Testis (tissue), 2 donors: ENCODE measurements around the gene OSCP1.

Experiments
- POLR2A ChIP-seq: fragments of 450-650 bp; IDR thresholded peaks from one replicate; pipeline ENCODE4 v1.6.1; 2017; ENCODE audit warnings: antibody characterized with exemption, mild to moderate bottlenecking, moderate library complexity
- TF ChIP-seq, protein P1 (sequence below), 3 experiments: fragments of 450-650 bp in 2 of 3; fragments of 200-600 bp in 1 of 3; sonication (generic) in 1 of 3; IDR thresholded peaks; one replicate each; pipeline ENCODE4 v1.5.1; 2016 to 2019; ENCODE audit warnings: antibody characterized with exemption in 3 of 3, mild to moderate bottlenecking in 2 of 3, moderate library complexity in 1 of 3

DNA sequence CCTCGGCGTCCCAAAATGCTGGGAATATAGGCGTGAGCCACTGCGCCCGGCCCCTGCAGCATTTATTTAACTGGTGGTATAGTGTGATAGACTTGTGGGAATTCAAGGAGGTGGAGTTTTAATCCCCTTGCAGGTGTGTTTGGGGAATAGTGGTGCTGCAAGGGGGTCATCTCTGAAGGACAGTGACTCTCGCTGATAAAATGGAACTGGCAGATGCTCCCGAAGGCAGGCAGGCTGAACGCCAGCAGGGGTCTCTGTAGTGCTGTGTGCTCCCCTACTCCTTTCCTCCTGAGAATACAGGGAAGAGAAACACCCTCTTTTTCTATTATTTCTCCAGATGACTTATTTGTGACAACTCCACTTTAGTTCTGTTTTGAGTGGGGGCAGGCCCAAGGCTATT, 4.0 kb downstream of the OSCP1 start:
- TF ChIP-seq, protein P1, sequence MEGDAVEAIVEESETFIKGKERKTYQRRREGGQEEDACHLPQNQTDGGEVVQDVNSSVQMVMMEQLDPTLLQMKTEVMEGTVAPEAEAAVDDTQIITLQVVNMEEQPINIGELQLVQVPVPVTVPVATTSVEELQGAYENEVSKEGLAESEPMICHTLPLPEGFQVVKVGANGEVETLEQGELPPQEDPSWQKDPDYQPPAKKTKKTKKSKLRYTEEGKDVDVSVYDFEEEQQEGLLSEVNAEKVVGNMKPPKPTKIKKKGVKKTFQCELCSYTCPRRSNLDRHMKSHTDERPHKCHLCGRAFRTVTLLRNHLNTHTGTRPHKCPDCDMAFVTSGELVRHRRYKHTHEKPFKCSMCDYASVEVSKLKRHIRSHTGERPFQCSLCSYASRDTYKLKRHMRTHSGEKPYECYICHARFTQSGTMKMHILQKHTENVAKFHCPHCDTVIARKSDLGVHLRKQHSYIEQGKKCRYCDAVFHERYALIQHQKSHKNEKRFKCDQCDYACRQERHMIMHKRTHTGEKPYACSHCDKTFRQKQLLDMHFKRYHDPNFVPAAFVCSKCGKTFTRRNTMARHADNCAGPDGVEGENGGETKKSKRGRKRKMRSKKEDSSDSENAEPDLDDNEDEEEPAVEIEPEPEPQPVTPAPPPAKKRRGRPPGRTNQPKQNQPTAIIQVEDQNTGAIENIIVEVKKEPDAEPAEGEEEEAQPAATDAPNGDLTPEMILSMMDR (IDR thresholded peaks at IDR 0.05), result no peak
- no peak for TF ChIP-seq POLR2A
